Osteocyte (in vitro differentiated cells): Measurements from ENCODE around the gene AMOT. TPM values are rescaled to one million over a fixed set of nuclear protein-coding genes. Genes with fewer than 3 reads are reported as not detected.

Experiments
- DNase-seq: peaks from one replicate; pipeline ENCODE4 v3.0.0; 2021; ENCODE audit warnings: mixed read lengths; ENCODE audit not compliant: unreplicated experiment; ENCODE audit errors: extremely low spot score
- H3K27ac Mint-ChIP-seq: one replicate; pipeline ENCODE4 v1.8.0; 2021; ENCODE audit warnings: mild to moderate bottlenecking, mixed read lengths; ENCODE audit not compliant: unreplicated experiment
- H3K27me3 Mint-ChIP-seq: one replicate; pipeline ENCODE4 v1.8.0; 2021; ENCODE audit warnings: mixed read lengths; ENCODE audit not compliant: unreplicated experiment
- H3K36me3 Mint-ChIP-seq: one replicate; pipeline ENCODE4 v1.8.0; 2021; ENCODE audit warnings: mixed read lengths; ENCODE audit not compliant: unreplicated experiment
- H3K4me1 Mint-ChIP-seq: one replicate; pipeline ENCODE4 v1.8.0; 2021; ENCODE audit warnings: mixed read lengths; ENCODE audit not compliant: unreplicated experiment
- H3K4me3 Mint-ChIP-seq: one replicate; pipeline ENCODE4 v1.8.0; 2021; ENCODE audit warnings: mild to moderate bottlenecking, moderate library complexity, mixed read lengths; ENCODE audit not compliant: unreplicated experiment
- H3K9me3 Mint-ChIP-seq: one replicate; pipeline ENCODE4 v1.8.0; 2021; ENCODE audit warnings: mixed read lengths; ENCODE audit not compliant: unreplicated experiment
- CTCF ChIP-seq: fragments of 200-600 bp; sonication (generic); IDR thresholded peaks from 2 replicates; pipeline ENCODE4 v1.5.0; 2021; ENCODE audit warnings: antibody characterized with exemption, mild to moderate bottlenecking, moderate library complexity
- long read RNA-seq: library from polyadenylated mRNA; unstranded; transcript quantifications from one replicate; pipeline ENCODE4 v2.0.0, GENCODE V29; 2021
- total RNA-seq: library from RNA; stranded (reverse); gene quantifications from 2 replicates; pipeline ENCODE4 v1.2.1, GENCODE V29; 2021

AMOT gene
- 6.7 and 7.2 TPM in 2 replicates for total RNA-seq
- long read RNA-seq, partial matches to known transcripts: 0 of 1 reads
- long read RNA-seq, other reads (novel, unspliced or antisense): 1 of 1 reads

- Mint-ChIP-seq H3K27me3 (peaks cover 7% of the 10 kb centered on the region), H3K36me3 (no peaks in the 10 kb centered on the region), H3K4me3 (peak within 1 kb of the TSS; percentile 97), H3K9me3 (no peaks in the 10 kb centered on the region), H3K27ac (peak within 1 kb of the TSS; percentile 79), H3K4me1 (peaks cover 20% of the 10 kb centered on the region)
- DNase-seq: peak; percentile 90
- no peak for TF ChIP-seq CTCF
Measured at GRCh38 chrX:112840382-112841113, at the start of gene AMOT. TSS of gene AMOT (minus strand) at chrX:112840831. CDS start at chrX:112823126, 17,705 bp downstream.

- Mint-ChIP-seq H3K9me3 (no peaks in the 10 kb centered on the region), H3K27ac (no peak overlapping the region)
- DNase-seq: no peak
Measured at GRCh38 chrX:112889400-112889799, 48.8 kb upstream of the AMOT start.

GRCh38 chrX:112888916-112889315 is 48.3 kb upstream of the AMOT start:
- DNase-seq: no peak
- H3K4me3 Mint-ChIP-seq: no peak overlapping the region
- H3K4me1 Mint-ChIP-seq: no peaks in the 10 kb centered on the region

More at GRCh38 chrX:112889400-112889799, 48.8 kb upstream of the AMOT start:
- no peaks in the 10 kb centered on the region for H3K36me3 Mint-ChIP-seq
- H3K4me1 Mint-ChIP-seq: no peaks in the 10 kb centered on the region
- TF ChIP-seq CTCF: no peak
- H3K27me3 Mint-ChIP-seq: no peaks in the 10 kb centered on the region
- no peak overlapping the region for H3K4me3 Mint-ChIP-seq

GRCh38 chrX:112877771-112878173 is 37.1 kb upstream of the AMOT start:
- Mint-ChIP-seq H3K36me3 (no peaks in the 10 kb centered on the region), H3K9me3 (no peaks in the 10 kb centered on the region), H3K27ac (no peak overlapping the region), H3K4me3 (no peak overlapping the region), H3K27me3 (peaks cover 18% of the 10 kb centered on the region), H3K4me1 (no peaks in the 10 kb centered on the region)
- no peak for TF ChIP-seq CTCF
- DNase-seq: no peak

More at GRCh38 chrX:112888916-112889315, 48.3 kb upstream of the AMOT start:
- no peaks in the 10 kb centered on the region for H3K9me3 Mint-ChIP-seq
- H3K36me3 Mint-ChIP-seq: no peaks in the 10 kb centered on the region
- H3K27ac Mint-ChIP-seq: no peak overlapping the region
- no peaks in the 10 kb centered on the region for H3K27me3 Mint-ChIP-seq
- no peak for TF ChIP-seq CTCF

GRCh38 chrX:112874614-112875013 is 34.0 kb upstream of the AMOT start:
- TF ChIP-seq CTCF: no peak
- Mint-ChIP-seq H3K27me3 (peaks cover 21% of the 10 kb centered on the region), H3K4me1 (no peaks in the 10 kb centered on the region), H3K9me3 (no peaks in the 10 kb centered on the region), H3K4me3 (no peak overlapping the region), H3K27ac (no peak overlapping the region), H3K36me3 (no peaks in the 10 kb centered on the region)
- no peak for DNase-seq
